Measurements from ENCODE around the gene ZBTB3. TPM values are rescaled to one million over a fixed set of nuclear protein-coding genes. Genes with fewer than 3 reads are reported as not detected.
"Not testable (repeated sequence)": the region's sequence is repeated elsewhere in the genome, so short reads cannot be mapped to it uniquely, and the experiment has no call there.

Gene ZBTB3
- total RNA-seq, 2 donors from 2014 or later: 12.8 to 13.9 TPM

DNA sequence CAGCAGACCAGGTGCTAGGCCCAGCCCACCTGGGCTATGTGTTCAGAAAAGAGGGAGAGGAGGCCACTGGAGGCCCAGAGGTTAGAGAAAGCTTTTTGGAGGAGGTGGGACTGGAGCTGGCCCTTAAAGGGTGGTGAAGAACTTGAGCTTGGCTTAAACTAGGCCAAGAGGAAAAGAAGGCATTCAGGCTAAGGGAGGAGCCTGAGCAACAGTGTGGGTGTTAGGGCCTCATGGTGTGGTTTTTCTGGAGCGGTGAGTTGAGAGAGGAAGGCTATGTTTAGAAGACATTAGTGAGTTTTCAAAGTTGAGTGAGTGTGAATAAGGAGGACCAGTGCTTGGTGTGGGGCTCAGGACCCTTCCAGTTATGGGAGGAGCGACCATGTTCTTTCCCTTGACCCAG is 23.4 kb upstream of the ZBTB3 start:
- peak; percentile 84 for ATAC-seq (replicated peaks)
- no peaks in the 10 kb centered on the region for H3K27me3 Mint-ChIP-seq
- H3K4me1 Mint-ChIP-seq: peaks cover 12% of the 10 kb centered on the region
- H3K4me3 Mint-ChIP-seq: peak overlapping the region; percentile 73
- no peaks in the 10 kb centered on the region for H3K9me3 Mint-ChIP-seq
- peaks cover 44% of the 10 kb centered on the region for H3K36me3 Mint-ChIP-seq (ENCODE audit: low read depth)
- H3K27ac Mint-ChIP-seq: peak overlapping the region; percentile 93

DNA sequence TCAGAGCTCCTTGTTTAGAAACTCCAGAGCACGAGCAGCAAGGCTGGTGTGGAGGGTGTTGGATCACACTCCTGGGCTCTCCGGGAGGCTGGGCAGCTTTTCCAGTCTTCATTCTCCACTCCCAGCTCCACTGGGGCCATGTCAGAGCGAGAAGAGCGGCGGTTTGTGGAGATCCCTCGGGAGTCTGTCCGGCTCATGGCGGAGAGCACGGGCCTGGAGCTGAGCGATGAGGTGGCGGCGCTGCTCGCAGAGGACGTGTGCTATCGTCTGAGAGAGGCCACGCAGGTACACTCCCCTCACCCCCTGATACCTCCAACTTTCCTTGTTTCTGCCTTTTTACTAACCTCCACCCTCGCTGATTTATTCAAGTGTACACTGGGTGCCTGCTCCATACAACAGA is 21.7 kb upstream of the ZBTB3 start:
- H3K36me3 Mint-ChIP-seq (ENCODE audit: low read depth): peaks cover 42% of the 10 kb centered on the region
- ATAC-seq (replicated peaks): no peak
- H3K27ac Mint-ChIP-seq: peak overlapping the region; percentile 76

DNA sequence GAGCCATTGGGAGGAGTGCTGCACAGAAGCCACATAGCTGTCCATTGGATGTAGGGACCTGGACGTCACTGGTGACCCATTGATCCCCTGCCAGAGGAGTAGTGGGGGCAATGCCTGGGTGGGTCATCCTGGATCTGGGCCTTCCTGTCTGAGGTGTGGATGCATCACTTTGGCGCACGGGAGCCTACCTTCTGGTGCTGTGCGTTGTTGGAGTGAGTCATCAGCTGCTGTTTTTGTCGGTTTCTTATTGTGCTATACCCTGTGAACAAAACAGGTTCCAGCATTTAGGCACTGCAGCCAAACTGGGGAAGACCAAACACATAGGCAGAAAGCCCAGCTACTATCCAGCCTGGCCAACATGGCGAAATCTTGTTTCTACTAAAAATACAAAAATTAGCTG is 20.4 kb upstream of the ZBTB3 start:
- Mint-ChIP-seq H3K27ac (no peak overlapping the region), H3K4me1 (peaks cover 24% of the 10 kb centered on the region), H3K36me3 (ENCODE audit: low read depth) (peaks cover 36% of the 10 kb centered on the region), H3K9me3 (no peaks in the 10 kb centered on the region), H3K4me3 (no peak overlapping the region), H3K27me3 (no peaks in the 10 kb centered on the region)
- no peak for ATAC-seq (replicated peaks)

More for the DNA sequence above, 21.7 kb upstream of the ZBTB3 start:
- Mint-ChIP-seq H3K27me3 (no peaks in the 10 kb centered on the region), H3K4me3 (no peak overlapping the region), H3K9me3 (no peaks in the 10 kb centered on the region), H3K4me1 (peaks cover 15% of the 10 kb centered on the region)

DNA sequence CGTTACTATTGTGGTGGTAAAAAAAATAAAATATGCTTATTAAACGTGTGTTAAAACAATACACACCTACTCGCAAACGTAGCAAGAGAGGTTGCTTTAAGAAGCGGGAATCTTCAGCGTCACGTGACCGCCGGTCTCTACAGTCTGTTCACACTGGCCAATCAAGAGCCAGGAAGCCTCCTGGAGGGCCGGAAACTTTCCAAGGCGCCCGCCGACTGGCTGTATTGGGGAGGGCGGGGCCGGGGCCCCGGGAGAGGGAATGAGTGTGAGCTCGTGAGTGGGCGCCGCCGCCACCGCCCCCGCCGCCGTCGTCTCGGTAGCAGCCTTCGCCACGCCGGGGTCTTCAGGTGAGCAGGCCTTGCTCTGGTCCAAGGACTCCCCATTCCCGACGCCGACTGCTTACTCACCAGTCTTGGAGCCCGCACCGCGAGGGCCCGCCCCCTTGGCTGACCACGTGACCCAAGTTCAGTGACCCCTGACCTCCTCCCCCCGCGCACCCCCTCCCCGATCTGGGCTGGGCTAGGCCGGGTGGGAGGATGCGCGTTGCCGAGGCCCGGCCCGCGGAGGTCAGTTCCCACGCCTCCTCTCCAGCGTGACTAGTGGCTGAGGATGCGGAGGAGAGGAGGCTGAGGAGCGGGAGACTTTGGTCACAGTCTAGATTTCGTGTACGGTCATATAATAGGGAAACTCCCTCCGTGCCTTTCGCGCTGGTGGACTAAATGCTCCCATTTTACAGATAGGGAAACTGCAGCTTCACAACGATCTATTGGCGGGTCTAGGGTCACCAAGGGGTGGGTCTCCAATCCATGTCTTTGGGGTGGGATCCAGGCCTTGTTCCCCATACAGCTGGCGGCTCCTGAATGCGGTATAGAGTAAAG is 17.4 kb upstream of the ZBTB3 start, which contains the start of gene TAF6L:
TSS of gene TAF6L (plus strand) at position 253 of the 878 bp plus-strand sequence. CDS start 4,388 bp downstream, outside the sequence.
- peaks cover 31% of the 10 kb centered on the region for H3K36me3 Mint-ChIP-seq (ENCODE audit: low read depth)
- peaks cover 17% of the 10 kb centered on the region for H3K4me1 Mint-ChIP-seq
- H3K9me3 Mint-ChIP-seq: no peaks in the 10 kb centered on the region
- peak within 1 kb of the TSS; percentile 93 for H3K4me3 Mint-ChIP-seq
- ATAC-seq (replicated peaks): peak; percentile 93
- H3K27ac Mint-ChIP-seq: peak within 1 kb of the TSS; percentile 89
- no peaks in the 10 kb centered on the region for H3K27me3 Mint-ChIP-seq

DNA sequence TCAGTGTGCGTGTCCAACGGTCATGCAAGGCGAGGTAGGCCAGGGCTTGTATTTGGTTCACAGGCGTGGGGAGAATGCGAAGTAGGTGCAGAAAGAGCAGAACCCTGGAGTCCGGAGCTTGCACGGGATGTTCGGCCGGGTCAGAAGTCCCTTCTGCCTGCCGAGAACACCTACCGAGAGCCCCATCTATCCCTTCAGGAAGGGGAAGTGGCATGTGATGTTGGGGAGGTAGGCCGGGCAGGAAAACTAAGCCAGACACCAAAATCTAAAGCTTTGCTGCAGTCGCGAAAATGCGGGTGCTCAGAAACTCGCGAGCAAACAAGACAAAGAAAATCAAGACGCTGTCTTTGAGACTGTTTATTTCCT is 16.8 kb upstream of the ZBTB3 start:
- Mint-ChIP-seq H3K27me3 (no peaks in the 10 kb centered on the region), H3K36me3 (ENCODE audit: low read depth) (peaks cover 31% of the 10 kb centered on the region), H3K4me1 (peaks cover 17% of the 10 kb centered on the region), H3K4me3 (peak overlapping the region; percentile 93), H3K27ac (peak overlapping the region; percentile 89), H3K9me3 (no peaks in the 10 kb centered on the region)
- no peak for ATAC-seq (replicated peaks)

DNA sequence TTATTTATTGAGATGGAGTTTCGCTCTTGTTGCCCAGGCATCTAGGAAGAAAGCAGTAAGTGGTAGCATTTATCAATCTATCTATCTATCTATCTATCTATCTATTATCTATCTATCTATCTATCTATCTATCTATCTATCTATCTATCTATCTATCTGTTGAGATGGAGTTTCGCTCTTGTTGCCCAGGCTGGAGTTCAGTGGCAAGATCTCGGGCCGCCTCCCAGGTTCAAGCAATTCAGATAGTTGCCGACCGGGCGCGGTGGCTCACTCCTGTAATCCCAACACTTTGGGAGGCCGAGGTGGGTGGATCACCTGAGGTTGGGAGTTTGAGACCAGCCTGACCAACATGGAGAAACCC is 6.9 kb upstream of the ZBTB3 start:
- not testable (repeated sequence) for H3K27me3 Mint-ChIP-seq, H3K9me3 Mint-ChIP-seq, H3K4me1 Mint-ChIP-seq
- Mint-ChIP-seq H3K36me3 (ENCODE audit: low read depth) (peaks cover 25% of the 10 kb centered on the region), H3K27ac (peak overlapping the region; percentile 93), H3K4me3 (peak overlapping the region; percentile 97)
- peak; percentile 1 for ATAC-seq (replicated peaks)

DNA sequence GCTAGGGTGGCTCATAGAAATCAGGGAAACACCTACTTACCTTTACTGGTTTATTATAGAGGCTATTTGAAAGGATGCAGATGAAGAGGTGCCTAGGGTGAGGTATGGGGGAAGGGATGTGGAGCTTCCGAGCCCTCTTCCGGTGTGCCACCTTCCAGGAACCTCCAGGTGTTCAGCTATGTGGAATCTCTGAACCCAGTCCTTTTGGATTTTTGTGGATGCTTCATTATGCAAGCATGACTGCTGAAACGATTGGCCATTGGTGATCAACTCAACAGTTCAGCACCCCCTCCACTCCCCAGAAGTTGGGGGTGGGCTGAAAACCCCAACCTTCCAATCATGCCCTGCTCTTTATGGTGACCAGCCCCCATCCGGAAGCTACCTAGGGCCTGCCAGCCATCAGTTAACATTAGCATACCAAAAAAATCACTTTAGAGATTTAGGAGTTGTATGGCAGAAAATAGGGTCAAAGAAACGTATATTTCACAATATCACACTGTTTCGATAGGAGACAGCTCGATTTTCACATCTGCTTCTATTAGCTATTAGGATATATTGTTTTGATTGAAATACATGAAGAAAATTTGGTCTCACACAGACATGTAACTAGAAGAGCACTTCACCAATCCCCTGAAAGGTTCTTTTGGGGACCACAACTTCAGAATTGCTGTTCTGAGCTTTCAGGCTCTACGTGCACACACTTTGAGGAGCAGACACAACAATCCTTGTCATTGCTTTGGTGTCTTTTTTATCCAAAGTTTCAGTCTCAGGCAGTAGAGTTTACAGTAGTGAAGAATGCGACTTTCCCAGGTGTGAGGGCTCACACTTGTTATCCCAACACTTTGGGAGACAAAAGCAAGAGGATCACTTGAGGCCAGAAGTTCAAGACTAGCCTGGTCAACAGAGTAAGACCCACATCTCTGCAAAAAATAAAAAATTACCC is 4.2 kb upstream of the ZBTB3 start:
- Mint-ChIP-seq H3K4me3 (no peak overlapping the region), H3K4me1 (peaks cover 9% of the 10 kb centered on the region), H3K9me3 (no peaks in the 10 kb centered on the region), H3K27ac (no peak overlapping the region), H3K27me3 (no peaks in the 10 kb centered on the region), H3K36me3 (ENCODE audit: low read depth) (peaks cover 15% of the 10 kb centered on the region)
- no peak for ATAC-seq (replicated peaks)

DNA sequence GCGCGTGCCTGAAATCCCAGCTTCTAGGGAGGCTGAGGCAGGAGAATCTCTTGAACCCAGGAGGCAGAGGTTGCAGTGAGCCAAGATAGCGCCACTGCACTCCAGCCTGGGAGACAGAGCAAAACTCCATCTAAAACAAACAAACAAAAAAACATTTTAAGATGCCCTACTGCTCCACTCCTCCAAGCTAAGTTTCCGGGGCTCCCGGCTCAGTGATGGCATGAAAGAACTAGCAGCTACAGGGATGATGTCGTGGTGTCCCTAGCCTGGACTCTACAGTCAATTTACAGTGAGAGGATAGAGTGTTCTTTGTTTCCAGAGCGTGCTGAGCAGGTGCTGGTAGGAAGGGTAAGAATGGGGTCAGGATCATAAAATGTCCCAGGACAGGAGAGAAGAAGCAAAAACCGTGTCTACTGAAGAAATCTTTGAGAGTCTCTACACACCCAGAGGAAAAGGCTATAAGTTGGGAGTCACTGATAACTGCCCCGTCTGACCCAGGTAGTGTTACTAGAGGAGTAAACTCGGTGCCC is 1.2 kb upstream of the ZBTB3 start:
- peaks cover 9% of the 10 kb centered on the region for H3K36me3 Mint-ChIP-seq (ENCODE audit: low read depth)
- no peak for ATAC-seq (replicated peaks)
- H3K27me3 Mint-ChIP-seq: no peaks in the 10 kb centered on the region
- no peak overlapping the region for H3K27ac Mint-ChIP-seq
- peak overlapping the region; percentile 86 for H3K4me3 Mint-ChIP-seq
- H3K9me3 Mint-ChIP-seq: no peaks in the 10 kb centered on the region
- H3K4me1 Mint-ChIP-seq: peaks cover 4% of the 10 kb centered on the region

DNA sequence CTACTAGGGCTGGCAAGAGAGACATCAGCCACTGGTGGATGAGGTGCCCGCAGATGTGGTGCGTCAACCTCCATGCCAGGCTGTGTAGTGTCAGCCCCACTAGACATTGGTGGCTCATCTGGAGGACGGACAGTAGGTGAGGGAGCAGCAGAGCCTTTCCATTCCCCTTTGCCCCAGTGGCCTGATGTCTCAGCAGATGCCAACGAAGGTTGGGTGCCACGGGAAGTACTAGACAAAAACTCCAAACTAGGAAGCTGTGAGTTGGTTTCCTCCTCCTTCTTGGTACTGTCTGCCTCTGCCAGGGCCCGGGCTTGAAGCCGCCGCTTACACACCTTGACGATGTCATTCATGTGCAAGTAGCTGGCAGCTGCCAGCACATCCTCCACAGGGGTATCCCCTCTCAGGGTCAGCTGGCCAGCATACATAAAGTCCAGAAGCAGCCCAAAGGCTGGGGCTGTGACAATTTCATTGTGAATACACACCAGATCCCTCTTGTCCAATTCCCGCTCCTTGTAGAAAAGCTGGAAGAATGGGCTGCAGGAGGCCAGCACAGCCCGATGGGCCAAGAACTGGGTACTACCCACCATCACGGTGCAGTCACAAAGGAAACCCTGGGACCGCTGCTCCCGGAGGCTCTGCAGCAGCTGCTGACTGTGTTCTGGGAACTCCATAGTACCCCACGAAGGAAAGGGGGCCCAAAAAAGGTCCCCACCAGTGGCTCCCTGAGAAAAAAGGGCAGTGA is 795 bp downstream of the ZBTB3 start:
- Mint-ChIP-seq H3K27ac (peak overlapping the region; percentile 95), H3K4me1 (peaks cover 10% of the 10 kb centered on the region), H3K27me3 (no peaks in the 10 kb centered on the region), H3K9me3 (no peaks in the 10 kb centered on the region), H3K4me3 (peak overlapping the region; percentile 86), H3K36me3 (ENCODE audit: low read depth) (peaks cover 19% of the 10 kb centered on the region)
- no peak for ATAC-seq (replicated peaks)

DNA sequence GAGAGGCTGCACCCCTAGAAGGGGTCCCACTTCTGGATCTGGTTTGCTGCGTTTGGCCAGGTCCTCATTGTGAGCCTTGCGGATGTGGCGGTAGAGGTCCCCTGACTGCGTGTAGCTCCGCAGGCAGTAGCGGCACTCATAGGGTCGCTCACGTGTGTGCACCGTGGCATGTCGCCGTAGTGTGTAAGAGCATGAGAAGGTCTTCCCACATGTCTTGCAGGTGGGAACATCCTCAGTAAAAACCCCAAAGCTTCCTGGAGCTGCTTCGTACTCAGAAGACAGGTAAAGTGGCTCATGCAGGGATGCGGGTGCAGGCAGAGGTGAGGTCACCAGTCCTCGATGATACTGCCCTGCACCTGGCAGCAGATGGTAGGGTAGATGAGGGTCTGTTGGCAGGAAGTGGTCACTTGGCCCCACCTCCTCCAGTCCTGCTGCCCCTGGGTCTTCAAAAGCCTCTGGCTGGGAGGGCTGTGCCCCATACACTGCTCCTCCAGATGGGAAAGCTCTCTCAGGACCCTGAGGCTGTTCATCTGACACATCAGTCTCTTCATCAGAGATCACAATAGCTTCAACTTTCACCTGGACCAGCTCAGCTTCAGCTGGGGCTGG is 1.7 kb downstream of the ZBTB3 start:
- no peak for ATAC-seq (replicated peaks)
- Mint-ChIP-seq H3K27me3 (no peaks in the 10 kb centered on the region), H3K36me3 (ENCODE audit: low read depth) (peaks cover 19% of the 10 kb centered on the region), H3K4me1 (peaks cover 10% of the 10 kb centered on the region), H3K9me3 (no peaks in the 10 kb centered on the region), H3K27ac (no peak overlapping the region), H3K4me3 (peak overlapping the region; percentile 86)

DNA sequence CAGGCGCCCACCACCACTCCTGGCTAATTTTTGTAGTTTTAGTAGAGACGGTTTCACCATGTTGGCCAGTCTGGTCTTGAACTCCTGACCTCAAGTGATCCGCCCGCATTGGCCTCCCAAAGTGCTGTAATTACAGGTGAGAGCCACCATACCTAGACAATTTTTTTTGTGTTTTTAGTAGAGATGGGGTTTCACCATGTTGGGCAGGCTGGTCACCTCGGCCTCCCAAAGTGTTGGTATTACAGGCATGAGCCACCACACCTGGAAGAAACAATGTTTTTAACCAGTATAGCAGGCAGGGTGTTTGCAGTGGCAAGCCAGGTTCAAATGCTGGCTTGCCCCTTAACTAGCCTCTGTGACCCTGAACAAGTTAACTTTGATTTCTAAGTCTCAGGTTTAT is 4.0 kb downstream of the ZBTB3 start:
- peaks cover 10% of the 10 kb centered on the region for H3K4me1 Mint-ChIP-seq
- not testable (repeated sequence) for H3K27me3 Mint-ChIP-seq; H3K4me3 Mint-ChIP-seq; H3K27ac Mint-ChIP-seq; ATAC-seq (replicated peaks); H3K9me3 Mint-ChIP-seq
- H3K36me3 Mint-ChIP-seq (ENCODE audit: low read depth): peaks cover 19% of the 10 kb centered on the region

DNA sequence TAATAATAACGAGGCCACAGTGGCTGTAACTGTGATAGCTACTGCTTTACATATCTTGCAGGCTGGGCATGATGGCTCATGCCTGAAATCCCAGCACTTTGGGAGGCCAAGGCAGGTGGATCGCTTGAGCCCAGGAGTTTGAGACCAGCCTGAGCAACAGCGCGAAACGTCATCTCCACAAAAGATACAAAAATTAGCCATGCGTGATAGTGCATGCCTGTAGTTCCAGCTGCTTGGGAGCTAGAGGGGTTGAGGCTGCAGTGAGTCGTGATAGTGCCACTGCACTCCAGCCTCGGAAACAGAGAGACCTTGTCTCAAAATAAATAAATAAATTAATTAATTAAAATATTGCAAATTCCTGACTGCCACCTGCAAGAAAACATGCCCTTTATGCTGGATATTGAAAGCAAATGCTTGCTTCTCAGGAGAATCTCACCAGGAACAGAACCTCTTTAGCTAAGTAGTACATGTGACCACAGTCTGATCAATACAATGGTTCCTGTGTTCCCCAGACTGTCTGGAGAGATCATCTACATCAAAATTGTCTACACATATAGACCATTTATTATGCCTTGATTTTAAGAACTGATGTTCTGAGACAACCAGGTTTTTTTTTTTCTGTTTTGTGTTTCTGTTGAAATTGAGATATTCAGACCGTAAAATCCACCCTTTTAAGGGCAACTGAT is 6.3 kb downstream of the ZBTB3 start:
- Mint-ChIP-seq H3K9me3 (no peaks in the 10 kb centered on the region), H3K27me3 (no peaks in the 10 kb centered on the region), H3K4me1 (peaks cover 10% of the 10 kb centered on the region), H3K4me3 (no peak overlapping the region), H3K36me3 (ENCODE audit: low read depth) (peaks cover 10% of the 10 kb centered on the region), H3K27ac (no peak overlapping the region)
- ATAC-seq (replicated peaks): no peak

DNA sequence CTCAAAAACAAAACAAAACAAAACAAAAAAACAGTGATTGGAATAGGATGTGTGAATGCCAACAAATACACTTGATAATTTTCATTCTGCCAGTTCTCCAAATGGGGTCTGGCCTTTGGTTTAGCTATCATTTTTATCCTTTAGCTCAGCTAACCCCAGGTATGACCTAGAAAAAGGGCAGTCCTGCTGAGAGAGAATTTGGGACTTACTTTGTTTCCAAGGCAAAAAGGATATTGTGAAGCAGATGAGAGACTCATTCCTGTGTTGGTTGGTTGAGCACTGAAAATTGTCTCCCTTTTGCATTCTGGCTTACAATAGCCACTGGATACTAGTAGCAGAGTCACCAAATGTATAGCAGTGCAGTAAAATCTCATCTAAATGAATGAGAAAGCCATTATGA is 16.8 kb downstream of the ZBTB3 start:
- Mint-ChIP-seq H3K4me1 (no peaks in the 10 kb centered on the region), H3K4me3 (no peak overlapping the region), H3K27ac (no peak overlapping the region), H3K27me3 (no peaks in the 10 kb centered on the region), H3K36me3 (ENCODE audit: low read depth) (peaks cover 90% of the 10 kb centered on the region), H3K9me3 (no peaks in the 10 kb centered on the region)
- no peak for ATAC-seq (replicated peaks)

Measured in activated T-helper 17 cell treated with anti-CD3 and anti-CD28 coated beads, Interleukin-2, amount 50 U/mL, for 72 hours (primary cell).